Measurements from ENCODE around the gene TXNDC8. TPM values are rescaled to one million over a fixed set of nuclear protein-coding genes. Genes with fewer than 3 reads are reported as not detected.

TXNDC8 gene
- total RNA-seq, 1 donor from 2014 or later, result not detected

- TF ChIP-seq EZH2 (IDR thresholded peaks at IDR 0.05; ENCODE audit: insufficient read depth, low read length), result no peak
- no peak for TF ChIP-seq CTCF (IDR thresholded peaks at IDR 0.05; ENCODE audit: insufficient read depth, low read depth, low read length)
- Histone ChIP-seq H3K79me2 (ENCODE audit: insufficient read depth, low read length) (no peaks in the 10 kb centered on the region), H3K27me3 (ENCODE audit: insufficient read depth, low read length) (no peaks in the 10 kb centered on the region), H3K9ac (ENCODE audit: low read length) (no peak overlapping the region), H3K4me2 (ENCODE audit: low read length) (no peak overlapping the region), H2AFZ (ENCODE audit: low read depth, low read length) (no peak overlapping the region), H3K4me3 (ENCODE audit: insufficient read depth, low read depth, low read length) (no peak overlapping the region), H3K9me3 (ENCODE audit: insufficient read depth, low read depth, low read length) (no peaks in the 10 kb centered on the region), H3K36me3 (ENCODE audit: insufficient read depth, low read length) (no peaks in the 10 kb centered on the region), H3K4me1 (ENCODE audit: insufficient read depth, low read length) (no peaks in the 10 kb centered on the region), H3K27ac (ENCODE audit: low read depth, low read length) (no peak overlapping the region), H4K20me1 (ENCODE audit: insufficient read depth, low read length) (no peaks in the 10 kb centered on the region)
- H3K4me3 Mint-ChIP-seq (ENCODE audit: unreplicated experiment), result no peak overlapping the region
- H3K27me3 Mint-ChIP-seq (ENCODE audit: low read depth, unreplicated experiment), result peaks cover 2% of the 10 kb centered on the region
- no peak for DNase-seq (ENCODE audit: low read depth)
- no peaks in the 10 kb centered on the region for H3K4me1 Mint-ChIP-seq (ENCODE audit: low read depth, unreplicated experiment)
- no peaks in the 10 kb centered on the region for H3K36me3 Mint-ChIP-seq (ENCODE audit: low read depth, unreplicated experiment)
- no peaks in the 10 kb centered on the region for H3K9me3 Mint-ChIP-seq (ENCODE audit: unreplicated experiment)
- FAIRE-seq, result no peak
- H3K27ac Mint-ChIP-seq (ENCODE audit: unreplicated experiment), result no peak overlapping the region
Measured at GRCh38 chr9:110357505-110357904, 19.8 kb upstream of the TXNDC8 start.

- Histone ChIP-seq H3K9ac (ENCODE audit: low read length) (no peak overlapping the region), H3K4me3 (ENCODE audit: insufficient read depth, low read depth, low read length) (no peak overlapping the region), H3K9me3 (ENCODE audit: insufficient read depth, low read depth, low read length) (no peaks in the 10 kb centered on the region), H3K27ac (ENCODE audit: low read depth, low read length) (no peak overlapping the region), H3K36me3 (ENCODE audit: insufficient read depth, low read length) (no peaks in the 10 kb centered on the region), H3K79me2 (ENCODE audit: insufficient read depth, low read length) (no peaks in the 10 kb centered on the region), H3K4me1 (ENCODE audit: insufficient read depth, low read length) (no peaks in the 10 kb centered on the region), H3K4me2 (ENCODE audit: low read length) (no peak overlapping the region), H2AFZ (ENCODE audit: low read depth, low read length) (no peak overlapping the region), H3K27me3 (ENCODE audit: insufficient read depth, low read length) (no peaks in the 10 kb centered on the region), H4K20me1 (ENCODE audit: insufficient read depth, low read length) (no peaks in the 10 kb centered on the region)
- H3K27me3 Mint-ChIP-seq (ENCODE audit: low read depth, unreplicated experiment), result peaks cover 2% of the 10 kb centered on the region
- no peak overlapping the region for H3K4me3 Mint-ChIP-seq (ENCODE audit: unreplicated experiment)
- no peaks in the 10 kb centered on the region for H3K9me3 Mint-ChIP-seq (ENCODE audit: unreplicated experiment)
- DNase-seq (ENCODE audit: low read depth) (no peak), FAIRE-seq (no peak)
- TF ChIP-seq CTCF (IDR thresholded peaks at IDR 0.05; ENCODE audit: insufficient read depth, low read depth, low read length) (no peak), EZH2 (IDR thresholded peaks at IDR 0.05; ENCODE audit: insufficient read depth, low read length) (no peak)
- no peak overlapping the region for H3K27ac Mint-ChIP-seq (ENCODE audit: unreplicated experiment)
- no peaks in the 10 kb centered on the region for H3K36me3 Mint-ChIP-seq (ENCODE audit: low read depth, unreplicated experiment)
- no peaks in the 10 kb centered on the region for H3K4me1 Mint-ChIP-seq (ENCODE audit: low read depth, unreplicated experiment)
Measured at GRCh38 chr9:110356639-110357395, 19.2 kb upstream of the TXNDC8 start.

GRCh38 chr9:110355911-110356310 is 18.2 kb upstream of the TXNDC8 start:
- no peak for DNase-seq (ENCODE audit: low read depth)
- Mint-ChIP-seq H3K27ac (ENCODE audit: unreplicated experiment) (no peak overlapping the region), H3K4me3 (ENCODE audit: unreplicated experiment) (no peak overlapping the region), H3K4me1 (ENCODE audit: low read depth, unreplicated experiment) (peaks cover 5% of the 10 kb centered on the region), H3K36me3 (ENCODE audit: low read depth, unreplicated experiment) (no peaks in the 10 kb centered on the region), H3K27me3 (ENCODE audit: low read depth, unreplicated experiment) (peaks cover 2% of the 10 kb centered on the region), H3K9me3 (ENCODE audit: unreplicated experiment) (no peaks in the 10 kb centered on the region)
- peaks cover 2% of the 10 kb centered on the region for H3K4me1 ChIP-seq (ENCODE audit: insufficient read depth, low read length)
- H4K20me1 ChIP-seq (ENCODE audit: insufficient read depth, low read length), result no peaks in the 10 kb centered on the region
- no peaks in the 10 kb centered on the region for H3K9me3 ChIP-seq (ENCODE audit: insufficient read depth, low read depth, low read length)
- no peak overlapping the region for H2AFZ ChIP-seq (ENCODE audit: low read depth, low read length)
- H3K27ac ChIP-seq (ENCODE audit: low read depth, low read length), result no peak overlapping the region
- H3K9ac ChIP-seq (ENCODE audit: low read length), result no peak overlapping the region
- H3K4me2 ChIP-seq (ENCODE audit: low read length), result no peak overlapping the region
- H3K36me3 ChIP-seq (ENCODE audit: insufficient read depth, low read length), result no peaks in the 10 kb centered on the region
- FAIRE-seq, result no peak
- TF ChIP-seq EZH2 (IDR thresholded peaks at IDR 0.05; ENCODE audit: insufficient read depth, low read length), result no peak
- TF ChIP-seq CTCF (IDR thresholded peaks at IDR 0.05; ENCODE audit: insufficient read depth, low read depth, low read length), result no peak
- H3K79me2 ChIP-seq (ENCODE audit: insufficient read depth, low read length), result no peaks in the 10 kb centered on the region
- H3K27me3 ChIP-seq (ENCODE audit: insufficient read depth, low read length), result no peaks in the 10 kb centered on the region
- no peak overlapping the region for H3K4me3 ChIP-seq (ENCODE audit: insufficient read depth, low read depth, low read length)
